HepG2 (cell line): ENCODE results near the gene S100A13. TPM values are rescaled to one million over a fixed set of nuclear protein-coding genes. Genes with fewer than 3 reads are reported as not detected.

Experiments used
- ATAC-seq: fragments of 200-7000 bp; cut with Tn5 transposase; 3 replicates; pipeline ENCODE4 v1.9.1; 2020; ENCODE audit warnings: mild to moderate bottlenecking, moderate library complexity
- BruUV-seq: library from RNA; stranded (reverse); fragments of 400-500 nt; replicated peaks from 2 replicates; lab custom pipeline; 2021; lab: Mats Ljungman, UMichigan
- CTCF ChIA-PET: fragments of 300-600 bp; formaldehyde crosslinking; extraction: SDS; loops from one replicate; lab custom pipeline; 2021; ENCODE audit warnings: low total read pairs, inconsistent platforms, low intra/inter-chr PET ratio; lab: Yijun Ruan, JAX
- POLR2A ChIA-PET: fragments of 350-600 bp; sonication (Branson Sonifier 250); formaldehyde crosslinking; loops from one replicate; lab custom pipeline; 2020; ENCODE audit warnings: antibody characterized with exemption, inconsistent platforms; lab: Yijun Ruan, JAX
- DNase-seq: peaks from one replicate; pipeline ENCODE4 v3.0.0-alpha.2; 2015; ENCODE audit warnings: low spot score
- FAIRE-seq: peaks from 3 replicates; lab custom pipeline; 2011; peaks lifted over from hg19 to GRCh38; lab: Jason Lieb, UNC
- H2AFZ ChIP-seq: one replicate; pipeline ENCODE4 v1.6.1; 2011; ENCODE audit warnings: low read length, inconsistent platforms
- H3K27ac ChIP-seq: fragments of 300-600 bp; 3 replicates; pipeline ENCODE4 v1.8.0; 2011; ENCODE audit warnings: mixed run types, mild to moderate bottlenecking, mixed read lengths, low read length, inconsistent platforms; ENCODE audit not compliant: insufficient read depth; ENCODE audit errors: extremely low read length
- H3K27me3 ChIP-seq, 2 experiments: fragments of 200-600 bp in 1 of 2; 2 replicates in 1 of 2; 3 replicates in 1 of 2; pipeline versions ENCODE4 v1.6.0 to v1.8.0; 2011; ENCODE audit warnings: low read length in 2 of 2, mild to moderate bottlenecking in 2 of 2, moderate library complexity in 2 of 2, inconsistent platforms in 1 of 2; ENCODE audit not compliant: insufficient read depth in 2 of 2, control insufficient read depth in 1 of 2
- H3K36me3 ChIP-seq, 2 experiments: fragments of 200-600 bp in 1 of 2; replicated peaks in 1 of 2; 2 replicates in 1 of 2; 3 replicates in 1 of 2; pipeline versions ENCODE4 v1.5.1 to v1.8.0; 2011; ENCODE audit warnings: low read length in 2 of 2, inconsistent platforms in 1 of 2; ENCODE audit not compliant: insufficient read depth in 2 of 2, control insufficient read depth in 1 of 2
- H3K4me1 ChIP-seq: 2 replicates; pipeline ENCODE4 v1.5.1; 2012; ENCODE audit warnings: low read length, inconsistent platforms; ENCODE audit not compliant: insufficient read depth
- H3K4me2 ChIP-seq: 2 replicates; pipeline ENCODE4 v1.6.0; 2011; ENCODE audit warnings: low read depth, low read length, inconsistent platforms
- H3K4me3 ChIP-seq, 3 experiments: fragments of 200-600 bp in 1 of 3; sonication (generic), shearing (Covaris generic) in 1 of 3; replicated peaks in 1 of 3; 2 replicates each; pipeline ENCODE4 v1.5.1; 2011 to 2016; ENCODE audit warnings: low read length in 3 of 3, inconsistent platforms in 2 of 3, low read depth in 2 of 3, mild to moderate bottlenecking in 2 of 3, control low read depth in 1 of 3, mixed read lengths in 1 of 3; ENCODE audit not compliant: insufficient read depth in 1 of 3
- H3K79me2 ChIP-seq: one replicate; pipeline ENCODE4 v1.6.1; 2011; ENCODE audit warnings: low read length, inconsistent platforms; ENCODE audit not compliant: insufficient read depth
- H3K9ac ChIP-seq: 2 replicates; pipeline ENCODE4 v1.6.0; 2011; ENCODE audit warnings: mild to moderate bottlenecking, low read depth, low read length, inconsistent platforms; ENCODE audit not compliant: insufficient read depth
- H3K9me3 ChIP-seq: 2 replicates; pipeline ENCODE4 v1.5.1; 2012; ENCODE audit warnings: mild to moderate bottlenecking, low read length
- H4K20me1 ChIP-seq: 2 replicates; pipeline ENCODE4 v1.6.0; 2011; ENCODE audit warnings: inconsistent platforms, mild to moderate bottlenecking, low read length, moderate library complexity; ENCODE audit not compliant: insufficient read depth
- MAFG ChIP-seq: sonication (generic); formaldehyde crosslinking; IDR thresholded peaks from 2 replicates; pipeline ENCODE4 v1.5.1; 2020; ENCODE audit warnings: mild to moderate bottlenecking, missing genetic modification reagents
- RNF219 ChIP-seq: sonication (generic); formaldehyde crosslinking; IDR thresholded peaks from 2 replicates; pipeline ENCODE4 v1.5.0; 2020; ENCODE audit warnings: mild to moderate bottlenecking, missing genetic modification reagents
- ZBTB40 ChIP-seq, 2 experiments: fragments of 450-650 bp in 1 of 2; sonication (generic) in 1 of 2; formaldehyde crosslinking in 1 of 2; IDR thresholded peaks; 2 replicates each; pipeline versions ENCODE4 v1.6.1 to v1.8.0; 2016 to 2022; ENCODE audit warnings: antibody characterized with exemption in 1 of 2, mild to moderate bottlenecking in 1 of 2, missing genetic modification reagents in 1 of 2
- ZBTB43 ChIP-seq: sonication (generic); formaldehyde crosslinking; conservative IDR thresholded peaks from 2 replicates; pipeline ENCODE4 v1.4.0; 2020; ENCODE audit warnings: missing genetic modification reagents
- ZFP91 ChIP-seq: sonication (generic); formaldehyde crosslinking; IDR thresholded peaks from 2 replicates; pipeline ENCODE4 v1.9.0; 2022; ENCODE audit warnings: missing genetic modification reagents, mild to moderate bottlenecking, borderline replicate concordance
- ZIK1 ChIP-seq: sonication (generic); formaldehyde crosslinking; IDR thresholded peaks from 2 replicates; pipeline ENCODE4 v1.5.0; 2020; ENCODE audit warnings: mild to moderate bottlenecking, low read depth, missing genetic modification reagents, borderline replicate concordance
- ZNF225 ChIP-seq: sonication (generic); formaldehyde crosslinking; IDR thresholded peaks from 2 replicates; pipeline ENCODE4 v1.4.0; 2020; ENCODE audit warnings: mild to moderate bottlenecking, missing genetic modification reagents
- ZNF329 ChIP-seq: sonication (generic); formaldehyde crosslinking; IDR thresholded peaks from 2 replicates; pipeline ENCODE4 v1.9.0; 2021; ENCODE audit warnings: low read depth, mild to moderate bottlenecking, missing genetic modification reagents
- WGBS: methylation state at CpG from one replicate; pipeline ENCODE4 v1.1.6; 2017; ENCODE audit warnings: low lambda C conversion rate; 5-methylcytosine and 5-hydroxymethylcytosine counted together
- in situ Hi-C: cut with HindIII; loops from 2 replicates; pipeline ENCODE4 v1.10.0; 2017; ENCODE audit warnings: low pct_unique_long_range_greater_than_20kb; ENCODE audit not compliant: extremely low pct_ligation_motif_present
- intact Hi-C: fragments of 100-400 bp; cut with micrococcal nuclease; formaldehyde crosslinking; loops from one replicate; pipeline ENCODE4 v1.10.0; 2022; ENCODE audit not compliant: unreplicated experiment
- polyA plus RNA-seq, 8 experiments: library from polyadenylated mRNA; depleted of rRNA in 3 of 8; stranded (reverse) in 7 of 8; unstranded in 1 of 8; fragments of >200 nt; fragmentation: Illumina TruSeq in 4 of 8; extraction: Trizol in 4 of 8; gene quantifications; 2 replicates each; pipeline versions ENCODE4 v1.2.1 to v1.2.3, GENCODE V29; 2011 to 2016; ENCODE audit warnings: low read depth in 4 of 8, missing spikeins in 1 of 8, mixed read lengths in 1 of 8; ENCODE audit not compliant: insufficient read depth in 1 of 8
- total RNA-seq, 5 experiments: library from RNA; depleted of rRNA; stranded (reverse); fragments of >200 nt; fragmentation: Illumina TruSeq; extraction: Trizol; gene quantifications; 2 replicates each; pipeline ENCODE4 v1.2.3, GENCODE V29; 2016; ENCODE audit warnings: low read depth in 1 of 5

Gene S100A13
- total and polyA plus RNA-seq, 2 of the 13 experiments (the other 11 are each of a cell fraction or from before 2014, with no cell fraction given): 89.5 to 172 TPM

- no peak for TF ChIP-seq ZIK1 (CRISPR knock-in tag)
- TF ChIP-seq RNF219: no peak
- TF ChIP-seq ZBTB43: no peak
- TF ChIP-seq, all 625 proteins: peak for 0
Observed at GRCh38 chr1:153586347-153586746, 41.0 kb downstream of the S100A13 start (continued).

GRCh38 chr1:153585006-153585405 lies 42.3 kb downstream of the S100A13 start:
- WGBS: 89% methylated on average over 1 of the region's 1 CpG
- Histone ChIP-seq H3K36me3 (no peaks in the 10 kb centered on the region), H3K4me1 (no peaks in the 10 kb centered on the region), H3K27me3 (0 out of 5 replicates have a peak, but pooled peaks cover 1 to 3% of the 10 kb centered on the region in 2 experiments), H3K9ac (no peak overlapping the region), H3K79me2 (no peaks in the 10 kb centered on the region), H3K4me2 (no peak overlapping the region), H4K20me1 (no peaks in the 10 kb centered on the region), H3K9me3 (no peaks in the 10 kb centered on the region), H3K27ac (no peak overlapping the region), H3K4me3 (no peak overlapping the region), H2AFZ (no peak overlapping the region)
- in situ Hi-C loops (no loop called here), intact Hi-C loops (no loop called here)
- CTCF ChIA-PET: no interaction called here
- DNase-seq (no peak), ATAC-seq (no peak), FAIRE-seq (no peak)
- POLR2A ChIA-PET: no interaction called here
- no TSS peak for BruUV-seq
- TF ChIP-seq ZBTB40 (IDR thresholded peaks at IDR 0.05): no peak
- no peak for TF ChIP-seq ZBTB40 (CRISPR knock-in tag; IDR thresholded peaks at IDR 0.05)
- TF ChIP-seq ZNF329 (CRISPR knock-in tag): no peak
- no peak for TF ChIP-seq ZNF225 (CRISPR knock-in tag)
- TF ChIP-seq ZFP91 (CRISPR knock-in tag): no peak
- no peak for TF ChIP-seq MAFG (CRISPR knock-in tag)
